Activated CD4-positive, alpha-beta T cell treated with anti-CD3 and anti-CD28 coated beads for 48 hours (primary cell): ENCODE measurements around the gene ZNF124.
"Not testable (repeated sequence)": the region's sequence is repeated elsewhere in the genome, so short reads cannot be mapped to it uniquely, and the experiment has no call there.

ENCODE experiments used
- DNase-seq: peaks from one replicate; pipeline ENCODE4 v3.0.0-alpha.2; 2020

The ZNF124 gene

DNA sequence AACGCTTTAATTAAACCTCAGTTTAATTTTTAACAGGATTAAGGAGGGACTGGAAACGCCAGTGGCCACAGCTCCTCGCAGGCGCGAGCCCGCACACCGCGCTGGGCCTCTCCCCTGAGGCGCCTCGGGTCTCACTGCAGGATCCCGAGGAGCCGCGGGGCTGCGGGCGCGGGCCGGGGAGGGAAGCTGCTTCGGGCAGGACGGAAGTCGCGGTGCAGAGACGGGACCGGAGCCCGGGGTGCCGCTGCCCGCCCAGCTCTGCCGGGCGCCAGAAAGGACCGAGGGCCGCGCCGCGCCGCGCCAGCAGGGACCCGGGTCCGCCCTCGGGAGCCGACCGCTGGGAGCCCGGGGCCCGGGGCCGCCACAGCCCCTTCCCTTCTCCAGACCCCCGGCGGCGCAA lies 377 bp downstream of the ZNF124 start:
- DNase-seq, result not testable (repeated sequence)

DNA sequence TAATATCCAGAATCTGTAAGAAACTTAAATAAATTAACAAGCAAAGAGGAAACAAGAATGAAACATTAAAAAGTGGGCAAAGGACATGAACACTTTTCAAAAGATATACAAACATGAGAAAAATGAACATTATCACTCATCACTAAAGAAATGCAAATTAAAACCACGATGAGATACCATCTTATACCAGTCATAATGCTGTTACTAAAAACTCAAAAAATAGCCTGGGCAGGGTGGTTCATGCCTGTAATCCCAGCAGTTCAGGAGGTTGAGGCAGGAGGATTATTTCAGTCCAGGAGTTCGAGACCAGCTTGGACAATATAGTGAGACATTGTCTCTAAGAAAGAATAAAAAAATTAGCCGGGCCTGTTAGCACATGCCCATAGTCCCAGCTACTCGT lies 6.1 kb downstream of the ZNF124 start:
- no peak for DNase-seq

DNA sequence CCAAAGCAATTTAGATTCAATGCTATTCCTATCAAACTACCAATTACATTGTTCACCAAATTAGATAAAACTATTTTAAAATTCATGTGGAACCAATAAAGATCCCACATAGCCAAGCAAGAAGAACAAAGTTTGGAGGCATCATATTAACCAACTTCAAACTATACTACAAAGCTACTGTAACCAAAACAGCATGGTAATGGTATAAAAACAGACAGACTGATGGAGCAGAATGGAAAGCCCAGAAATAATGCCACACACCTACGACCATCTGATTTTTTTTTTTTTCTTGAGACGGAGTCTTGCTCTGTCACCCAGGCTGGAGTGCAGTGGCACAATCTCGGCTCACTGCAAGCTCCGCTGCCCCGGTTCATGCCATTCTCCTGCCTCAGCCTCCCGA lies 7.1 kb downstream of the ZNF124 start:
- DNase-seq, result no peak

DNA sequence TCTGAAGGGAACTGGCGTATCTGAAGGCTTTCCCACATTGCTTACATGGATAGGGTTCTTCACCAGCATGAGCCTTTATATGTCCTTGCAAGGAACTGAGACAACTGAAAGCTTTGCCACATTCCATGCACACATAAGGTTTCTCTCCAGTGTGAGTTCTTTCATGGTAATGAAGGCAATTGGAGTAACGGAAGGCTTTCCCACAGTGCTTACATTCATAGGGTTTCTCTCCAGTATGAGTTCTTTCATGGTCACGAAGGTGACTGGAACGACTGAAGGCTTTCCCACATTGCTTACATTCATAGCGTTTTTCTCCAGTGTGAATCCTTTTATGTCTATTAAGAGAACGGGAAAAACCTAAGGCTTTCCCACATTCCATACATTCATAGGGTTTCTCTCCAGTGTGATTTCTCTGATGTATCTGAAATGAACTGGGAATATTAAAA lies 15.0 kb downstream of the ZNF124 start:
- DNase-seq, result no peak

DNA sequence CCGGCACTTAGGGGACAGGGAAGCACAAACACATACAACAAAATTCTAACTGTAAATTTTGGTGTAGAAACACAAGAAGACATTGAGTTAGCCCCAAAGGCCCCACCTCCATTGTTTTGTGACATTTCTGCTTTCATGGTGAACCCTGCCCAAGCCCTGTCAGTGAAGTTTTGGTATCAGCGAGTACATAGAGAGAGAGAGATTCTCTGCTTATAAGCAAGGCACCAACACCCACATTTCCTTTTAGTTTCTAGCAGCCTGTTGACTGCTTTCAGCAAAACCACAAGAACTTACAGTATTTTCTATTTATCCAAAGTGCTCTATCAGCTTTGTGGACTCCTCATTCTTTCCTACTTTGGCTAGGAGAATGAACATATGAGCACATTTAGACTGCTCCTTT lies 24.0 kb downstream of the ZNF124 start:
- DNase-seq, result no peak

DNA sequence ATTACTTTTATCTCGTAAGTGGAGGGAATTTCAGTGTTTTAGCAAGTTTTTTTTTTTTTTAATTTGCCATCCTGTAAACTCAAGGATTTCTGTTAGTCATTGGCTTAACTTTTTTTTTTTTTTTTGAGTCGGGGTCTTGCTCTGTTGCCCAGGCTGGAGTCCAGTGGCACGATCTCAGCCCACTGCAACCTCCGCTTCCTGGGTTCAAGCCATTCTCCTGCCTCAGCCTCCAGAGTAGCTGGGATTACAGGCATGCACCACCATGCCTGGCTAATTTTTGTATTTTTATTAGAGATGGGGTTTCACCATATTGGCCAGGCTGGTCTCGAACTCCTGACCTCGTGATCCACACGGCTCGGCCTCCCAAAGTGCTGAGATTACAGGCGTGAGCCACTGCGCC lies 24.7 kb downstream of the ZNF124 start:
- DNase-seq, result not testable (repeated sequence)

DNA sequence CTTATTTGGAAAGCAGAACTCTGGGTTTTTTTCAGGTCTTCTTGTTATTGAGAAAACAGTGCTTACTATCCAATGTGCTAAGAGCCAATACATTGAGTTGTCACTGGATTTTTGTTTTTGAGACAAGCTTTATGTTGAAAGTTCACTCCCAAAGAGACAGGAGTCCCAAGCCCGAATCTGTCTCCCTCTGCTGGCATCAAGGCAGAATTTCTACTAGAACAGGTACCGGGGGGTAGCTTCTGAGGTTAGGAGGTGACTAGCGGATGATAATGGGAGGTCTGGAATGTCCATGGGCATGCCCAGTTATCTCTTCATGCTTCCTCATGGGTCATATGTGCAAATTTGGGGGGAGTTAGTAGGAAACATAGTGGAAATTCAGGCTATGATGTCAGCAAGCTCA lies 25.1 kb downstream of the ZNF124 start:
- DNase-seq, result no peak

- no peak for DNase-seq
These were observed 26.5 kb downstream of the ZNF124 start for GRCh38 chr1:247145279-247145678.

DNA sequence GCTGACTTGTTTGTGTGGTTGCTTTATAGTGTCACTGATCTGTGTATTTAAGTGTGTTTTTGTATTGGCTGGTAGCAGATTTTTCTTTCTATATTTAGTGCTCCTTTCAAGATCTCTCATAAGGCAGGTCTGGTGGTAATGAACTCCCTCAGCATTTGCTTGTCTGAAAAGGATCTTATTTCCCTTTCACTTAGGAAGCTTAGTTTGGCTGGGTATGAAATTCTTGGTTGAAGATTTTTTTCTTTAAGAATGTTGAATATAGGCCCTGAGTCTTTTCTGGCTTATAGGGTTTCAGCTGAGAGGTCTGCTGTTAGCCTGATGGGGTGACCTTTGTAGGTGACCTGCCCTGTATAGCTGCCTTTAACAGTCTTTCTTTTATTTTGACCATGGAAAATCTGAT lies 32.3 kb downstream of the ZNF124 start:
- DNase-seq, result not testable (repeated sequence)

DNA sequence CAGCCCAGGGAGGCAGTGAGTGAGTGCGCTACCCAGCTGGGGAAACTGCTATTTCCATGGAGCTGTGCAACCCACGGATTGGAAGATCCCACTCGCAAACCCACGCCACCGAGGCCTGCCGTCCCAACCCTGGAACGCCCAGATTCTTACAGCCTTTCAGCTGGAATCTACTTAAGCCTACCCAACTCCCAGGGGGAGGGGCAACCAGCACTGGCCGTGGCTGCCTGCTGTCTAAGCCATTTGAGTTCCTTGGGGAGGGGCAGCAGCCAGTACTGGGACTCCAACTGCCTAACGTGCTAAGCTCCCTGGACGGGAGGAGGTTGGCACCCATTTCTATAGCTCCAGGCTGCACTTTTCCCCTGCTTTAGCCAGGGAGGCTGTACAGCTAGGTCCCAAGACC lies 40.6 kb downstream of the ZNF124 start:
- no peak for DNase-seq

DNA sequence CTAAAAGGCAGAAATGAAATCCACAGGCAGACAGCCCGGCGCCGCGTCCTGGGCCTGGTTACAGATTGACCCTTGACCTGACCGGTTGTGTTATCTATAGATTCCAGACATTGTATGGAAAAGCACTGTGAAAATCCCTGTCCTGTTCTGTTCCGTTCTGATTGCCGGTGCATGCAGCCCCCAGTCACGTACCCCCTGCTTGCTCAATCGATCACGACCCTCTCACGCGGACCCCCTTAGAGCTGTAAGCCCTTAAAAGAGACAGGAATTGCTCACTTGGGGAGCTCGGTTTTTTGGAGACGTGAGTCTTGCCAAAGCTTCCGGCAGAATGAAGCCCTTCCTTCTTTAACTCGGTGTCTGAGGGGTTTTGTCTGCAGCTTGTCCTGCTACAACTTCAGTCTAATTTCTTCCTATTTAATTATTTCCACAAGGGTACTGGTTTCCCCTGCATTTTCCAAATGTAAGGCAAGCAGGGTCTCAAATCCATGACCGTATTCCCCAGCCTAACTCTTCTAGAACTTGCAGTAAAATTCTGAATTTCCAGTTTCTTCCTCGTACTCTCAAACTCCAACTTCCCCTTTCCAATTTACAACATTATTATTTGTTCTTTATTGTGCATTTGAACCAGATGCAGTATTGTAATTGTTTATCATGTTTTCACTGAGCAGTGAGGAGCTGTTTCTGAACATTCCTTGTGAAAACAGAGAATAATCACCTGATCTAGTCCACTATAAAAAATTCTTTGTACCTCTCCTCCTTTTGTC lies 44.1 kb downstream of the ZNF124 start:
- not testable (repeated sequence) for DNase-seq

- not testable (repeated sequence) for DNase-seq
These were observed 45.2 kb downstream of the ZNF124 start for GRCh38 chr1:247126601-247127000.

GRCh38 chr1:247126166-247126565 lies 45.7 kb downstream of the ZNF124 start:
- DNase-seq, result not testable (repeated sequence)

DNA sequence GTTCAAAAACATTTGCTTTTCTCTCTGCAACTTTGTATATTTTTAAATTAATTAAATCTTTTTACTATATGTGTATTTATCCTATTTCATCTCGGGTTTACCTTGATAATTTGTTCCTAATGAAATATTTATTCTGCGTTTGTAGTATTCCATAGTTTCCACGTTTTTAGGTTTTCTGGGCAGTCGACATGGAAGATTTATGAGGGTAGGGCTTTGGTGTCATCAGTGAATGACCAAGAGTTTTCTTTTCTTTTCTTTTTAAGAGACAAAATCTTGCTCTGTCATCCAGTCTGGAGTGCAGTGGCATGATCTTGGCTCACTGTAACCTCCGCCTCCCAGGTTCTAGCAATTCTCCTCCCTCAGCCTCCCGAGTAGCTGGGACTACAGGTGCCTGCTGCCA lies 50.4 kb downstream of the ZNF124 start:
- no peak for DNase-seq

GRCh38 chr1:247120408-247120668 lies 51.5 kb downstream of the ZNF124 start:
- DNase-seq, result not testable (repeated sequence)

DNA sequence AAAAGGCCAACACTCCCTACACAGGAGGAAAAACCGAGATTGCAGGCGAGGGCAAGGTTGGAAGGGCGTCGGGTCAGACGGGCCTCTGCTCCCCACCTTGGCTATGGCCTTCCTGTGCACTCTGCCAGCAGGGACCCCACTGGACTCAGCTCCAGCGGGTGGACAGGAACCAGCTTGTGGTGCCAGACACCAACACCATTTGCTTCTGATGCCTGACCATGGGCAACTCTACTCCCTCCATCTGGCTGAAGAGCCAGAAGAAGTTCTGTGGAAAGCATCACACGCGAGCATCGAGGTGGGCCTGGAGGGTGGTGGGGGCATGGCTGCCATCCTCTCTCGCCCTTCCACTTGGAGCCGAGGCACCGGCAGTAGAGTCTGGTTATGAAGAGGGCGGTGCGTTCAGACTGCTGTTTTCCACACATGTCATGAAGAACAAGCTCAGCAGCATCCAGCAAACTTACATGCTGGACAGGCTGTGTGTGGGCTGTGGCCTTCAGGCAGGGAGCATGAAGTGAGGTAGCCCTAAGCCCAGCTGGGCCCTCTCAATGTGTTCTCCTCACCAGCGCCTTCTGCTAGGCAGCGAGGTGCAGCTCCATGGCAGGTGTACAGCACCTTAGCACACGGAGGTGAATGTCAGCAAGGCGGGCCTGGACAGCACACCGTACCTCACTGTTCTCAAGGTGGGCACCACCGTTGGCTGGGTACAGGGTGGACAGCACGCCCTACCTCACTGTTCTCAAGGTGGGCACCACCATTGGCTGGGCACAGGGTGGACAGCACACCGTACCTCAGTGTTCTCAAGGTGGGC lies 52.0 kb downstream of the ZNF124 start:
- no peak for DNase-seq

- peak; percentile 70 for DNase-seq
These were observed 52.8 kb downstream of the ZNF124 start for GRCh38 chr1:247118946-247119446.

GRCh38 chr1:247115545-247115944 lies 56.3 kb downstream of the ZNF124 start:
- DNase-seq, result no peak

GRCh38 chr1:247115141-247115510 lies 56.7 kb downstream of the ZNF124 start:
- no peak for DNase-seq

DNA sequence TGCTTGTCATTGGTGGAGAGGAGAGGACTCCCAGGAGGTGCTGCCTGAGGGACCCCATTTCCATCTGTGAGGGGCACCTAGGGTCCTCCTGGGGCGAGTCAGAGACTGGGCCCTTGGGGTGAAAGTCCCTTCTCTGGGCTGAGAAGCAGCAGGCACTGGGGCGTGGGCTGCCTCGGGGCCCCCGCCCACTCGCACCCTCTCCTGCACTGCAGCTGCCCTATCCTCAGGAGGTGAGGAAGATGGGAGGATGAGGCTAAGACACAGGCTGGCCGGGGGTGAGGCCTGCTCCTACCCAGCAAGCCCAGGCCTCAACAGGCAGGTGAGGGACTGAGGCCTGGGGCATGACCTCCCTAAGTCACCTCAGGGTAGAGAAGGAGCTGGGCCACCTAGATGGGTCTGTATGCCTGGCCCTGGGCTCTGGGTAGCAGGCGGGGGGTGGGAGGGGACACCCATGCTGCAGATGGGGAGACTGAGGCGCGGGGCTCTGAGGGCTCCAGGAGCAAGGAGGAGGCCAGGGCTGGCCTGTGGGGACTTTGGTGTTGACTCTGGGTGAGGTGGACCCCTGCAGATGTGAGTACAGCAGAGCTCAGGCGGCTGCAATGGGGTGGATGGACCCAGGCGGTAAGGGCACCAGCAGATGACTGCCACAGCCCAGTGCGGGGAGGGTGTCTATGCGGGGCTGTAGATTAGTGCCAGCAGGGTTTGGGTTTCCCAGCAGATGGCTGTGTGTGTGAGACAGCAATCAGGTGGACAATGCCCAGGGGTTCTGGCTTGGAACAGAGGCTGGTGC lies 57.3 kb downstream of the ZNF124 start:
- DNase-seq, result no peak

DNA sequence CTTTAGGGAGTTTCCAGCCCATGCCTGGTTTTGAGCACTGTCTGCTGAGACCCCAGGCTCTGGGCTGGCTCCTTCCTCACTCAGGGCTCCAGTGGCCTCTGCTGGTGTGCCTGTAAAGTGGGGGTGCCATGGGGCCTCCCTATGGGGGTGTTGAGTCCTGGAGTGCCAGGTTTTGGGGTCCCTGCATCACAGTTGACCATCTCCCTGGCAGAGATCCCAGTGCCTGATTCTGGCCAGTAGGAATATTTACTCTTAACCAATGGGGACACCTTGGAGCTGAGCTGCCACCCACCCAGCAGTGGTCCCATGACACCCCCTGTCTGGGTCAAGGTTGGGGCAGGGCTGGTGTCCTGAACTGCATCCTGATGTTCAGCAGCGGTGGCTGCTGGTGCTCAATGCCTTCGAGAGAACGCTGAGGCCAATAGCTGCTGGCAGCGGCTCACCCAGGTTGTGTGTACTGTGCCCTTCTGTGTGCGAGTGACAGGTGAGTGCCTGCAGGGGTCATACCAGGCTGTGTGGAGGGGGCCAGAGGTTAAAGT lies 58.0 kb downstream of the ZNF124 start:
- no peak for DNase-seq

- DNase-seq, result no peak
These were observed 58.7 kb downstream of the ZNF124 start for GRCh38 chr1:247113094-247113497.

GRCh38 chr1:247112479-247112781 lies 59.4 kb downstream of the ZNF124 start:
- no peak for DNase-seq
